DMS153 (cell line): ENCODE measurements around the gene RPS2.

ENCODE experiments used
- DNase-seq: peaks from one replicate; lab custom pipeline; 2025; lab: John Stamatoyannopoulos, UW

Gene RPS2

DNA sequence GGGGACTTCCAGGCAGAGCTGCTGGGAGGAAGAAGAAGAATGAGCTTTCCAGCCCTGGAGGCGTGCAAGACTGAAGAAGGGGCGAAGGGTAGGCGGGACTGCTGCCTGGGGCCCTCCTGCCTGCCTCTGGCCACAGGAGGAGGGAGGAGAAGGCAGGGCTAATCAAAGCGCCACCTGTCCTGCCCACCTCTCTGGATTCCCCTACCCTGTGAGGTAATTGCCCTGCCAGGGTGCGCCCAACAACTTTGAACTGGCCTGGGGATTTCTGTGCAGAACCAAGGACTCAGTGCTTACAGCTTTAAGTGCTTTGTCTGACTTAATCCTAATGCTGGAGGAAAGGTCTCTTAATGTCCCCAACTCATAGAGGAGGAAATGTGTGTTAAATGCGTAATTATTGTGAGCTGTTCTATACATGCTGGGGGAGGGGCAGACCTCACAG lies 16.8 kb upstream of the RPS2 start, which contains the start of gene NOXO1:
NOXO1 (minus strand) TSS at position 72 of the 439 bp plus-strand sequence. CDS start 290 bp downstream, outside the sequence.
- DNase-seq = no peak

DNA sequence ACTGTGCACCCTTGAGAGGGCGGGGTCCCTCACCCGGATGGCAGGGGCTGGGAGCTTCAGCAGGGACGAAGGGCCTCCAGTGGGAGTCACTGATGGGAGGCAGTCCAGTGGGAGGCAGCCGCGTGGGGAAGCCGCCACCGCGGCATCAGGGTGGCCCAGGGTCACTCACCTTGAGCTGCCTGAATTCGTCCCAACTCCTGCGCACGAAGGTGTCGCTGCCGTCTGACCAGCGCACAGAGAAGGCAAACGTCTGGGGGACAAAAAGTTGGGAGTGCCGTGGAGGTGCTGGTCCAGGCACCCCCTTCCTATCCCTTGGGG lies 16.1 kb upstream of the RPS2 start:
- DNase-seq = no peak

DNA sequence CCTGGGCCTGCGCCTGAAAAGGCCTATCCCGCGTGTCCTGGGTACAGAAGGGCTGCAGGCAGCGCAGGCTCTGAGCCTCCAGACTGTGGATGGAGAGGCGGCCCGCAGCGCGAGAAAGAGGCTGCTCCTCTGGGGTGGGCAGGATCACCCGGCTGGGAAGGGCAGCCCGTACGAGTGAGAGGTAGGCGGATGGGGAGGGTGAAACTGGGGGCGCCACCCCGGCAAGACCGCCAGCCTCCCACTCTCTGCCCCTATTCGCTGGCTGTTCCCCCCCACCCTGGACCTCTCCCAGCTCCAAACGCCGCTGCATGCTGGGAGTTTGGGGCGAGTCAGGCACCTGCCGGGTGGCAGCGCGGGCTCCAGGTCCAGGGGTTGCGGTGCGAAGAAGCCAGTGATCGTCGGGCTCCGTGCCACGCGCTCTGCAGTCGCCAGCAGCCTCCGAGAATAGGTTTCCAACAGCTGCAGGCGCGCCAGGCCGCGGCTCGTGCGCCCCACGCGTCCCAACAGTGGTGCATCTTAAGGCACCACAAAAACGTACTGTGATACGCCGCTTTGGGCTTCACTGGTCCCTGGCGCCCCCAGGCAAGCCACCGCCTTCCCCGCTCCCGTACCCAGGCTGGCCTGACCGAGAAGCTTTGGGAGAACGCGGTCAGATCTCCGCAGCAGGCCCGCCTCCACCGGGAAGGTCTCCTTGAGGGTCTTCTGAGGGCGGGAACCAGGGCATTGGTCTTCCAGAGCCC lies 15.6 kb upstream of the RPS2 start:
- DNase-seq = no peak

DNA sequence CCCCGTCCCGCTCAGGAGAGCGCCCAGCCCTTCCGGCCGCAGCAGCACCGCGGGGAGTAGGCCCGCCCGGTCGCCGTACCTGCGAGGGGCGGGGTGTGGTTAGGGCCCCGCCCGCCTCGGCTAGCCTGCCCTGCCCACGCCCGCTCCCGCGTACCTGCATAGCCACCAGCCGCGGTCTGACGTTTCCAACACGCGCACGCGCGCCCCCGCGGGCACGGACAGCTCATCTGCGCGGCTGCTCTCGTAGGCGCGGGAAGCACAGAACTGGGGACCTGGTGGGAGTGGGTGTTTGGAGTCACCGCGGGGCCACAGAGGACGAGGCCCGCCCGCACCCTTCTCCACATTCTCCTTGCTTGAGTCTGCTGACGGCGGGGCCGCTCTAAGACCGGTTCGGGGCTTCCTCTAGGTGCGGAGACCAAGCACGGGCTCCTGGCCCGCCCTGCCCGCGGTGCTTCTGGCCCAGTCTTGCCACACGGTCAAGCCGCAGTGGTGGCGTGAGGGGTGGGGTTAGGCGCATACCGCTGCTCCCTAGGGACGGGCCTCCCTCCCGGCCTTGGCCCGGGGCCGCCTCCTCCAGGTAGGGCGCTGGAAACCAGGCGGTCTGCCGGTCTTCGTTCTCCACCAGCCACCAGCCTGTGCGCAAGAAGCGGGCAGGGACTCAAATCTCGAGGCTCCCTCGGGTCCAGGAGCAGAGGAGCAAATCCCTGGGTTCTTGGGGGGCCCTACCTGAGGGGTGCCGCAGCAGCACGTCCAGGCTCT lies 14.8 kb upstream of the RPS2 start:
- DNase-seq = peak; percentile 75

DNA sequence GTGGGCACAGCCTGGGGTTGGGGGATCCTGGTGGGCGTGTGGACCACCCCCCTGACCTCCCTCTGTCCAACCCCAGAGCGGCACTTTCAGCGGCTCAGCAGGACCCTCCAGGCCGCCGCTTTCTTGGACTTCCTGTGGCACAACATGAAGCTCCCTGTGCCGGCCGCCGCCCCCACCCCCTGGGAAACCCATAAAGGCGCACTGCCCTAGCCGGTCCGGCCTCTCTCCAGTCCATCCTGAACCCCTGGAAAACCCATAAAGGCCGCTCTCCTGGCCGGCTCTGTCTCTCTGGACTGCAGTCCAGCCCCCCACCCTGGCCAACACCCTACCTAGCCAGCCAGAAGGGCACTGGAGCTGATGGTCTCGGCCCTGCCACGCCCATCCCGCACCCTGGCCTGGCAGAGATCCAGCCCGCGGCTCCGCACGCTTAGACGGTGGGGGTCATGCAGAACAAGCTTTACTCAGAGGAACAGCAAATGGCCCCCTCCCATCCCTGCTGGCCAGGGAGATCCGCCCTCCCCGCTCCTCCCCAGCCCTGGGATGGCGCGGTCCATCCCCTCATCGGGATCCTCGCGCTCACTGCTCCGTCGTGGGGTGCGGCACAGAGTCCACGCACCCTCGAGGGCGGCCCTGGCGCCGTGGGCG lies 14.0 kb upstream of the RPS2 start:
- DNase-seq = no peak

DNA sequence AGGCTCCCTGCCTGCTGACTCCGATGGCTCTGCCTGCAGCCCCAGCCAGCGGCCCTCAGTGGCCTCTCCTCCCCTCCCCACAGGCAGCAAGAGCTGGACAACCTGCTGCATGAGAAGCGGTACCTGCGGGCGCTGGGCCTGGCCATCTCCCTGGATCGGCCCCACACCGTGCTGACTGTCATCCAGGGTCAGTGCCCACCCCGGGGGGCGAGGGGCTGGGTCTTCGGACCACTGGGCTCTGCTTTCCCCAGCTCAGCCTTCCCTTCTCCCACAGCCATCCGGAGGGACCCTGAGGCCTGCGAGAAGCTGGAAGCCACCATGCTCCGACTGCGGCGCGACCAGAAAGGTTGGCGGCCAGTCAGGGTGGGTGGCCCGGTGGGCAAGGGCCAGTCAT lies 13.2 kb upstream of the RPS2 start:
- DNase-seq = no peak

DNA sequence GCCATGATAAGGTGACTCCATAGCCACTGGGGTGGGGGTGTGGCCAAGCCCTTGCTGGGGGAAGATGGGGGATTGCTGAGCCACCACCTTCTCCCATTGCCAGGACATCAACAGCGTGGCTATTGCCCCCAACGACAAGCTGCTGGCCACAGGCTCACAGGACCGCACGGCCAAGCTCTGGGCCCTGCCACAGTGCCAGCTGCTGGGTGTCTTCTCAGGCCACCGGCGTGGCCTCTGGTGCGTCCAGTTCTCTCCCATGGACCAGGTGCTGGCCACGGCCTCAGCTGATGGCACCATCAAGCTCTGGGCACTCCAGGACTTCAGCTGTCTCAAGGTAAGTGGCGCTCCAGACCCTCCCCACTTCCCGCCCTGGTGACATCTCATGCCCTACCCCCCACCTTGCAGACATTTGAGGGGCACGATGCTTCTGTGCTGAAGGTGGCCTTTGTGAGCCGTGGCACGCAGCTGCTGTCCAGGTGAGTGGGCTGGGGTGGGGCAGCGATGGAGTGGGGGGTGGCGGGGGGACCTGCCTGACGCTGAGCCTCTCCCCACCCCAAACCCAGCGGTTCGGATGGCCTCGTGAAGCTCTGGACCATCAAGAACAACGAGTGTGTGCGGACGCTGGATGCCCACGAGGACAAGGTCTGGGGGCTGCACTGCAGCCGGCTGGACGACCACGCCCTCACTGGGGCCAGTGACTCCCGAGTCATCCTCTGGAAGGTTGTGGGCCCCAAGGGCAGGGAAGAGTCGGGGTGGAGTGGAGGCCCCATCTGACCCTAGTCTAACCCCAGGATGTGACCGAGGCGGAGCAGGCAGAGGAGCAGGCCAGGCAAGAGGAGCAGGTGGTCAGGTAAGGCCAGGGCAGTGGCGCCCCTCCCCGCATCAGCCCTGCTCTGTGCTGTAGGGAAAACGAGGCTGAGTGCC lies 12.6 kb upstream of the RPS2 start:
- DNase-seq = no peak

DNA sequence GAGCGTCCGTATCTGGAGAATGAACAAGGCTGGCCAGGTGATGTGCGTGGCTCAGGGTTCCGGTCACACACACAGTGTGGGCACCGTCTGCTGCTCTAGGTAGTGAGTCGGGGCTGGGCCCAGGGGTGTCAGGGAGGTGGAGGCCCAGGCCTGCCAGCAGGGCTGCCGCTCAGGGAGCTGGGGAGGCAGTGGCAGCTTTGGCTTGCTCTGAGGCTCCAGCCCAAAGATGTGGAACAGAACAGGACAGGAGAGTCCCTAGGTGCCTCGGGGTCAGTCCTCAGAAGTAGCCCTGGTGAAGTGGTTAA lies 11.5 kb upstream of the RPS2 start:
- DNase-seq = no peak

DNA sequence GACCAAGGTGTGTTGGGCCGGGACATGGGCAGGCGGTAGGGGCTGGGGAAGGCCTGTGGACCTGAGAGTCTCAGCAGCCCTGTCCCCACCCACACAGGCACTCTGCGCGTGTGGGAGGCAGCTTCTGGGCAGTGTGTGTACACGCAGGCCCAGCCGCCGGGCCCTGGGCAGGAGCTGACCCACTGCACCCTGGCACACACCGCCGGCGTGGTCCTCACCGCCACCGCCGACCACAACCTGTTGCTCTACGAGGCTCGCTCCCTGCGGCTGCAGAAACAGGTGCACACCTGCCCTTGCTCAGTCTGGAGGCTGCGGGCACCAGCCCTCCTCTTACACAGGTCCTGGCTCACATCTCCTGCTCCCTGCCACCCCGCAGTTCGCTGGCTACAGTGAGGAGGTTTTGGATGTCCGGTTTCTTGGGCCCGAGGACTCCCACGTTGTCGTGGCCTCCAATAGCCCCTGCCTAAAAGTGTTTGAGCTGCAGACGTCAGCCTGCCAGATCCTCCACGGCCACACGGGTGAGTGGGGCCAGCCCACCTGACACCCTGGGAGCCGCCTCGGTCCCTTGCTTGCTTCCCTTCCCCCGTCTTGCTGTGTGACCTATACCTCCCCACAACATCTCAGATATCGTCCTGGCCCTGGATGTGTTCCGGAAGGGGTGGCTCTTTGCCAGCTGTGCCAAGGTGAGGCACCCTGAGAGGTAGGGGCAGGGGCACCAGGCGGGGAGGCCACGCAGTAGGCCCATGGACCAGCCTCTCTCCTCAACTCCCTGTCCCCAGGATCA lies 11.0 kb upstream of the RPS2 start:
- no peak for DNase-seq

DNA sequence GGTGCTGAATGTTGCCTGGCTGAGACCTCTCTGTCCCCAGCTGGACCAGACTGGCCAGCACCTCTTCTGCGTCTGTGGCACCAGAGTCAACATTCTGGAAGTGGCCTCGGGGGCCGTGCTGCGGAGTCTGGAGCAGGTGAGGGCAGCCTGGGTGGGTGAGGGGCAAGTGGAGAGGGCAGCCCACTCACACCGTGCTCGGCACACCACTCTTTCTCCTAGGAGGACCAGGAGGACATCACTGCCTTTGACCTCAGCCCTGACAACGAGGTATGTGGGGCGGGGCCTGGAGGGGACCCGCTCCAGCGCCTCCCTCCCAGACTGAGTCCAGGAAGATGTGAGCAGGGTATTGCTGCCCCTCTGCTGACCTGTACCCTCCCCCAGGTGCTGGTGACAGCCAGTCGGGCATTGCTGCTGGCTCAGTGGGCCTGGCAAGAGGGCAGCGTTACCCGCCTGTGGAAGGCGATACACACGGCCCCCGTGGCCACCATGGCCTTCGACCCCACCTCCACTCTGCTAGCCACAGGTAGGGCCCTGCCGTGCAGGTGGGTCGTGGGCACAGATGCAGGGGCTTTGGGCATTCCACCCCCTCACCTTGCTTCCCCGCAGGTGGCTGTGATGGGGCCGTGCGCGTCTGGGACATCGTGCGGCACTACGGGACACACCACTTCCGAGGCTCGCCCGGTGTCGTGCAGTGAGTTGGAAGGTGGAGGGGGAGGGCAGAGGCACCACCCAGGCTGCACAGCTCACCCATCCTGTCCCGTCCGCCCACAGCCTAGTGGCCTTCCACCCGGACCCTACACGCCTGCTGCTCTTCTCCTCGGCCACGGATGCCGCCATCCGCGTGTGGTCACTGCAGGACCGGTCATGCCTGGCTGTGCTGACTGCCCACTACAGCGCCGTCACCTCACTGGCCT lies 9.8 kb upstream of the RPS2 start:
- DNase-seq = no peak

DNA sequence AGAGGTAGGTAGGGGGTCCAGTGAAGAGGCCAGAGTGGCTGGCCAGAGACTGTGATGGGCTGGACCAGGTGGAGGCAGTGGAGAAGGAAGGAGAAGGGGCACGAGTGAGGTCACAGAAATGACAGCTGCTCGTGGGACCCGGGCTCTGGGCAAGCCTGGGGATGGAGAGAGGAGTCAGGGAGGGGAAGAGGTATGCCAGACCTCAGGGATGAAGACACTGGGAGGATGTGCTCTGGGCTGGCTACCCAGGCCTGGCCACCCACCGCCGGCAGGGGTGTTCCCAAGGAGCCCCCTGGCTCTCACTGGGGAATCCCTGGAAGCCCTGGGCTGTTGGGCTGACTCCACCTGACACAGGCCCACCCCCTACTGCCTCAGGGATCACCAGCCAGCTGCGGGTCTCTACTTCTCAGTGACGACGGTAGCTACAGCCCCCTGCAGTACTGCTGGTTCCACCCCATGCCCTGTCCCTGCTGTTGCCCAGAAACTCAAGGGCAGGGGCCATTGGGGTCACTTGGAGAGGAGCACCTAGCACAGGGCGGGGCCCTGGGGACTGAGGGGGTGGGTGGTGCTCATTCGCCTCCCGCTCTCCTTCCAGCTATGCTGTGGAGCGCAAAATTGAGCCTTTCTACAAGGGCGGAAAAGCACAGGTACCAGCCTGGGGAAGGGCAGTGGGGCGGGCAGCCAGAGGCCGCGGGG lies 9.0 kb upstream of the RPS2 start:
- DNase-seq = no peak

DNA sequence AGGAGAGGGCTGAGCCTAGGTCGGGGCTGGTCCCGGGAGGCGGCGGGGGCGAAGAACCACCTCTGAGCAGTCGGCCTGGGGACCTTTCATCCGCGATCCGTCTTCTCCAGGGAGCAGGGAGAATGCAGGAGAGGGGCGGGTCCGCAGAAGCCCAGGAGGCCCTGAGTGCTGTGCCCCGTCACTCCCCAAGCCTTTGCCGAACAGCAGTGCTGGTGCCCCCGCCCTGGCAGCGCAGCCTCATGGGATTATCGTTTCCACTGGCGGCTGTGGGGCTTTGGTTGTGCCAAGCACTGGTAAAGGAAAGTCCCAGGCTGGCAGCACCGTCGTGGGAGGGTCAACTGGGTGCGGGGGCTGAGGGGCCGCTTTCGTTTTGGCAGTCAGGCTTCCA lies 7.9 kb upstream of the RPS2 start:
- DNase-seq = no peak

DNA sequence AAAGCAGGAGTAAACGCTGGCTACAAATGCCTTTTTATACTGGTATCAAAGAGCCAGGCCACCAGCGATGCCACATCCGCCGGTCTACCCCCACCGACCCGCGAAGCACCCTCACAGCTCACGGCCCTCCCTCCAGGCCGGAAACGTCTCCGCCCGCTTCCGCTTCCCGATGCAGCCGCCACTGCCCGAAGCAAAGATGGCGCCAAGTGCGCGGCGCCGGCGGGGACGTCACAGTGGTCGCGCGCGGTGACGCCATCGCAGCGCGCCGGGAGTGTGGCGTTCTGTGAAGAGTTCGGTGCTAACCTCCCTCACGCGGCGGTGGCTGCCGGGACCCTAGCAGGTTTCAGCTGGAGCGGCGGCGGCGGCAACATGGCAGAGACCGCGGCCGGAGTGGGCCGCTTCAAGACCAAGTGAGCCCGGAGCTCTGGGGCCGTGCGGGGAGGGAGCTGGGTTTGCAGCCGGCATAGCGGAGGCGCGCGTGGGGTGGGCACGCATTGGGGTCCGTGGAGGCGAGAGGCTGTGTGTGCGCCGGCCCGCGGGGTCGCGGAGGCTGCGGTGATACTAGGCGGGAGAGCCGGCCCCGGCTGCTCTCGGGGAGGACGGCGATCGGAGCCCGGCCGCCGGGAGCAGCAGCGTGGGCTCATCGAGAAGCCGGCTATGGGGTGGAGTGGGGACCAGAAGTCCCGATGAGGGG lies 7.3 kb upstream of the RPS2 start, which contains the start of gene TBL3:
TBL3 (plus strand) TSS at position 258 of the 694 bp plus-strand sequence; CDS start at position 370, 112 bp downstream.
- DNase-seq = peak; percentile 85

DNA sequence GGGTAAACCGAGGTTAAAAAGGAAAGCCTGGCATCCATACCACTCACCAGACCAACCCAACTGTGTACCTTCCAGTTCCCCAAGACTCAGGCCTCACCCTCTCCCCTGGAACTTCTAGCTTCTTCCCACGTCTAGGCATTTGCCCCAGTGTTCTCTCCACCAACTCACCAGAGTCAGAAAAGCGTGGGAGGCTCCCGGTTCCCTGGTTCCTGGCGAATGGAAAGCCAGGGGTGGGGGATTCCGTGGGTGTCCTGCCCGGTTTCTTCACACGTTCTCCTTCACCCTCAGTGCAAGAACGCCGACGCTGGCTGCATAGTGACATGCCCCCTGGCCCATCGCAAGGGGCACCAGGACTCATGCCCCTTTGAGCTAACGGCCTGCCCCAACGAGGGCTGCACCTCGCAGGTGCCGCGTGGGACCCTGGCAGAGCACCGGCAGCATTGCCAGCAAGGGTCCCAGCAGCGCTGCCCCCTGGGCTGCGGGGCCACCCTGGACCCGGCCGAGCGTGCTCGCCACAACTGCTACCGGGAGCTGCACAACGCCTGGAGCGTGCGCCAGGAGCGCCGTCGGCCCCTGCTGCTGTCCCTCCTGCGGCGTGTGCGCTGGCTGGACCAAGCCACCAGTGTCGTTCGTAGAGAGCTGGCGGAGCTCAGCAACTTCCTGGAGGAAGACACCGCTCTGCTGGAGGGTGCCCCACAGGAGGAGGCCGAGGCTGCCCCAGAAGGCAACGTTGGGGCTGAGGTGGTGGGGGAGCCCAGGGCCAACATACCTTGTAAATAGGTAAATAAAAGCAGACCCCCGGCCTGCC lies 3.7 kb upstream of the RPS2 start:
- DNase-seq = no peak

DNA sequence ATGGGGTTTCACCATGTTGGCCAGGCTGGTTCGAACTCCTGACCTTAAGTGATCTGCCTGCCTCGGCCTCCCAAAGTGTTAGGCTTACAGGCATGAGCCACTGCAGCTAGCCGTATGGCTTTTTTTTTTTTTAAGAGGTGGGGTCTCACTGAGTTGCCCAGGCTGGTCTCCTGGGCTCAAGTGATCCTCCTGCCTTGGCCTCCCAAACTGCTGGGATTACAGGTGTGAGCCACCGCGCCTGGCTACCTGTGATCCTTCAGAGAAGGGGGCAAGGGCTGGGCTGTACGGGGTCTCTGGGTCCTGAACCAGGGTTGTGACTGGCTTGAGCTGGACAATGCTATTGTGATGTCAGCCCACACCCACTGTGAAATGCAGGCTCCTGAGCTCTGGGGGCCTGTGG lies 1.8 kb upstream of the RPS2 start, which contains the start of gene RNF151:
RNF151 (plus strand) TSS at position 397 of the 400 bp plus-strand sequence. CDS start 26 bp downstream, outside the sequence.
- DNase-seq = no peak

DNA sequence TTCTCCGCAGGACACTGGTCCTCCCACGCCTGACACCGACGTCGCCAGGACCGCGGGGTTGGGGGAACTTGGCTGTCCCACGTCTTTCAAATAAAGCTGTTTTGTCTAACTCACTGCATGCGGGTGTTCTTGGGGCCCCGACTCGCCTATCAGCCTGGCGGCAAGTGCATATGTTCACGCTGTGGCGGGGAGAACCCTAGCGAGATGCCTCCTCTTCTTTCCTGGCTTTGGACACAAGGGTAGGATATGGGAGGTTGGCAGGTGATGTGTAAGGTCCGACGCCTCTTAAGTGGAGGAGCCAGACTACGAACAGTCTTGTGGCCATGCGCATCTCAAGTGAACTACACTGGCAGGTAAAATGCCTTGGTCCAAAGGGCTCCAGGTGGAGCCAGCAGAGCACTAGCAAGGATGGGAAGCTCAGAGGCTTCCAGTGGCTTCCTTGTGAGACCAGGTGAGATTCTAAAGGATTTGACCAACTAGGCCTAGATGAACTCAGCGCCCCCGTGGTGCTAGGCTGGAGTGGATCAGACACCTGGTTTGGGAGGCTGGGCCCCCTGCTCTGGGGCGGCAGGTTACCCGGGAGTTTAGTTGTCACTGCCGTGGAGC lies 873 bp upstream of the RPS2 start:
- no peak for DNase-seq

DNA sequence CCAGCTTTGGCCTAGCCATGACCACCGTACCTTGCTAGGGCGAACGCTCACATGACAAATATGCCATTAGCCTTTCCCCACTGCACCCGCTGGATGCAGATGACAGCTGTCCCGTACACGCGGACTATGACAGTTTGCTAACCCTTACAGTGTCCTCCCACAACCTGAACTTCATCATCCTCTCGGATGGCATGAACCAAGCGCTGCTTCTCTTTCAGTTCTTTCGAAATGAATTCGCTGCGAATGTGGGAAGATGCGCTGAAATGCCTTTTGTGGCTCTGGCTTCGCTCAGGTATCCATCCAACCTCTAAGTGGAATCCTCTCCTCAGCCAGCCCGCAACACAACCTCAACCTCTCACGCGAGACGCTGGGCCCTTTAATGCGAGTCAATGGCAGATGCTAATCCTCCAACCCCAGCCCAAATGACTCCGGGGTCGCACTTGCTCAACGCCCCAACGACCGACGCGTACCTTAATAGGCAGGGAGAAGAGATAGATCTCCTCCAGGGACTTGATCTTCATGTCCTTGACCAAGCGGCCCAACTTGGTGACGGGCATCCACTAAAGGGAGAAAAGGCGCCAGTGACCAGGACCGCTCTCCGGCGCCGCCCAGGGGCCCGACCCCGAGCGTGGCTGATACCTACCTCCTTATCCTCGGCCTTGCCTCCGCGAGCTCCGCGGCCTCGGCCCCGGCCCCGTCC lies 670 bp downstream of the RPS2 start:
- no peak for DNase-seq
